GM13976 (cell line): ENCODE data around the gene SLC17A9.

Experiments used
- DNase-seq: peaks from one replicate; pipeline ENCODE4 v3.0.0; 2012; ENCODE audit warnings: low spot score
- in situ Hi-C: fragments of 300-500 bp; cut with MboI; formaldehyde crosslinking; loops from one replicate; pipeline ENCODE4 v1.12.0; 2022; ENCODE audit warnings: low sequenced_read_pairs, mixed read lengths, inconsistent platforms; ENCODE audit not compliant: unreplicated experiment
- TF ChIP-seq, protein P1 (sequence below): IDR thresholded peaks from 2 replicates; pipeline ENCODE4 v1.5.1; 2012; ENCODE audit warnings: borderline replicate concordance, mild to moderate bottlenecking; ENCODE audit not compliant: insufficient read depth; ENCODE audit errors: extremely low read depth, missing control alignments, control extremely low read depth

The SLC17A9 gene

GRCh38 chr20:62975251-62975760, 22.8 kb downstream of the SLC17A9 start:
- in situ Hi-C loops, result no loop called here
- DNase-seq, result no peak

GRCh38 chr20:62975812-62976508, 23.5 kb downstream of the SLC17A9 start:
- in situ Hi-C loops, result no loop called here
- TF ChIP-seq, protein P1, sequence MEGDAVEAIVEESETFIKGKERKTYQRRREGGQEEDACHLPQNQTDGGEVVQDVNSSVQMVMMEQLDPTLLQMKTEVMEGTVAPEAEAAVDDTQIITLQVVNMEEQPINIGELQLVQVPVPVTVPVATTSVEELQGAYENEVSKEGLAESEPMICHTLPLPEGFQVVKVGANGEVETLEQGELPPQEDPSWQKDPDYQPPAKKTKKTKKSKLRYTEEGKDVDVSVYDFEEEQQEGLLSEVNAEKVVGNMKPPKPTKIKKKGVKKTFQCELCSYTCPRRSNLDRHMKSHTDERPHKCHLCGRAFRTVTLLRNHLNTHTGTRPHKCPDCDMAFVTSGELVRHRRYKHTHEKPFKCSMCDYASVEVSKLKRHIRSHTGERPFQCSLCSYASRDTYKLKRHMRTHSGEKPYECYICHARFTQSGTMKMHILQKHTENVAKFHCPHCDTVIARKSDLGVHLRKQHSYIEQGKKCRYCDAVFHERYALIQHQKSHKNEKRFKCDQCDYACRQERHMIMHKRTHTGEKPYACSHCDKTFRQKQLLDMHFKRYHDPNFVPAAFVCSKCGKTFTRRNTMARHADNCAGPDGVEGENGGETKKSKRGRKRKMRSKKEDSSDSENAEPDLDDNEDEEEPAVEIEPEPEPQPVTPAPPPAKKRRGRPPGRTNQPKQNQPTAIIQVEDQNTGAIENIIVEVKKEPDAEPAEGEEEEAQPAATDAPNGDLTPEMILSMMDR, result no peak
- DNase-seq, result no peak

More at GRCh38 chr20:62975251-62975760, 22.8 kb downstream of the SLC17A9 start:
- TF ChIP-seq, protein P1, result no peak

GRCh38 chr20:62976886-62977285, 24.4 kb downstream of the SLC17A9 start:
- TF ChIP-seq, protein P1, result no peak
- in situ Hi-C loops, result no loop called here
- no peak for DNase-seq

DNA sequence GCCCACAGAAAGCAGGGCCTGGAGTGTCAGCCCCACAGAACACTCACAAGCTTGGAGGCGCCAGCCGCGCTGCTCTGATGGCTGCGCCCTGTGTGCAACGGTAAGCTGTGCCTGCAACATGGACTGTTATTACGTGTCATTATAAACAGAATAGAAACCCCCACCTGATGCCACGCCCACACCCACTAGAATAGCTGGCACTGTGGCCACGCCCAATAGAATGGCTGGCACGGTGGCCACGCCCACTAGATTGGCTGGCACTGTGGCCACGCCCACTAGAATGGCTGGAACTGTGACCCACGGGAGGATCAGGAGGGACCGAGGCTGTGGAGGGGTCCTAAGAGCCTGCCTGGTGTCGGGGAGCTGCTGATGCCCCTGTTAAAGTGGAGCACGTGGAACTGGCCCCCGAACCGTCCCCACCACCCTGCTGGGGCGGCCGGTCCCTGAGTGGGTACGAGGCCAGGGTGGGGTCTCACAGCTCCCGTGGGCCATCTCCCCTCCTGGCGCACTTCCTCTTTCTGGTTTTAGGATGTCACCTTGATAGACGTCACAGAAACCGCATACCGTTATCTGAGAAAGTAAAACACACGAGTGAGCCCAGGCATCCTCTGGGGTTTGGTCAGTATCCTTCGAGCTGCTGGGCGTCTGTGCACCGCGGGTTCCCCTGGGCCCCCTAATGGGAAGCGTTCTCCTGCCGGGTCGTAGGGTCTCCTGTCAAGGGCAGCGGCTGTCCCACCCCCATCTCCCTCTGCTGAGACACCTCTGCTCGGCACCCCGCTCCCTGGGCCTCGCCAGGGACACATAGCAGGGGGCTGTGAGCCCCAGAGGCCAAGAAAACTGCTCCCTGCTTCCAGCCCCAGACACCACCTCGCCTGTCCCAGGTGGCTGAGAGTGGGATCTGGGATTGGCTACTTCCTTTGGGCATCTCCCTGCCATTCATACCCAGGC, 25.4 kb downstream of the SLC17A9 start:
- DNase-seq, result peak; percentile 87
- TF ChIP-seq, protein P1, result no peak
- in situ Hi-C loops, result no loop called here

DNA sequence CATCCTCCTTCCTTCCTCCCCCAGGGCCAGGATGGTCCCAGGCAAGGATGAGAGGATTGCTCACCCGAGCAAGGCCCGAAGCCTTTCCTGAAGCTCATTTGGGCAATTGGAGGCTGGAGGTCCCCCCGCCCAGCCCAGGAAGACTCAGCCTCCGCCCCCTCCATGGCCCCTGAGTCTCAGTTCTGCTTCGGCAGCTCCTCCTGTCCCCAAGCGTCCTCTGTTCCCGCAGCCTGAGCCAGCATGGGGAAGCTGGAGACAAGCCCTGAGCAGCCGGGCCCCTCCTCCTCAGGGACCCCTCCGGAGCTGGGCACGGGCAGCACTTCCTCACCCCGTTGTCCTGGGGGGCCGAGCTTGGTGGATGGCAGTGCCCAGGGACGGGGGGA, 26.0 kb downstream of the SLC17A9 start:
- peak; percentile 67 for DNase-seq
- TF ChIP-seq, protein P1, result no peak
- in situ Hi-C loops, result no loop called here

DNA sequence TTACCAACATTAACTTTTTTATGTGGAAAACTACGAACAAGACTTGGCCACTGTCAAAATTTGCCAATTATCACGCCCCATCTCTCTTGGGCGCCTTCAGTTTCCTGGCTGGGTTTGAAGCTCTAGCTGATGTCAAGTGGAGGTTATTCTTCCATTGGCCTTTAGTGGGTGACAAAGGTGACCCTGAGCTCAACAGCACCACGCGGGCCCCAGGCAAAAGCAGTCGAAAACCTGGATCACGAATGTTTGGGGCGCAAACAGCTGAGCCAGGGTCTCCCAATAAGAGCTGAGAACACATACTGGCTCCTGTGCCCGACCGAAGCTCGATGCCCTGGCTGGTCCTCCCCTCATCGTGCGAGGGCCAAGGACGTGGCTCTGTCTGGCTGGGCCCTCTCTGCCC, 26.8 kb downstream of the SLC17A9 start:
- TF ChIP-seq, protein P1, result no peak
- in situ Hi-C loops, result no loop called here
- DNase-seq, result no peak
